ENCODE data around the gene LRCH1. TPM values are rescaled to one million over a fixed set of nuclear protein-coding genes. Genes with fewer than 3 reads are reported as not detected.

Gene LRCH1
- total RNA-seq, 1 donor from 2014 or later, result 17.0 TPM

- H3K4me3 ChIP-seq (ENCODE audit: low read depth, low read length), result no peak overlapping the region
- TF ChIP-seq CTCF (conservative IDR thresholded peaks at IDR 0.05; ENCODE audit: low read depth, low read length), result no peak
- DNase-seq (ENCODE audit: low read depth), result no peak
Observed at GRCh38 chr13:46683676-46684260, 130.8 kb downstream of the LRCH1 start.

- no peak for DNase-seq (ENCODE audit: low read depth)
- H3K4me3 ChIP-seq (ENCODE audit: low read depth, low read length), result peak overlapping the region; percentile 1
Observed at GRCh38 chr13:46684287-46685001, 131.5 kb downstream of the LRCH1 start.

DNA sequence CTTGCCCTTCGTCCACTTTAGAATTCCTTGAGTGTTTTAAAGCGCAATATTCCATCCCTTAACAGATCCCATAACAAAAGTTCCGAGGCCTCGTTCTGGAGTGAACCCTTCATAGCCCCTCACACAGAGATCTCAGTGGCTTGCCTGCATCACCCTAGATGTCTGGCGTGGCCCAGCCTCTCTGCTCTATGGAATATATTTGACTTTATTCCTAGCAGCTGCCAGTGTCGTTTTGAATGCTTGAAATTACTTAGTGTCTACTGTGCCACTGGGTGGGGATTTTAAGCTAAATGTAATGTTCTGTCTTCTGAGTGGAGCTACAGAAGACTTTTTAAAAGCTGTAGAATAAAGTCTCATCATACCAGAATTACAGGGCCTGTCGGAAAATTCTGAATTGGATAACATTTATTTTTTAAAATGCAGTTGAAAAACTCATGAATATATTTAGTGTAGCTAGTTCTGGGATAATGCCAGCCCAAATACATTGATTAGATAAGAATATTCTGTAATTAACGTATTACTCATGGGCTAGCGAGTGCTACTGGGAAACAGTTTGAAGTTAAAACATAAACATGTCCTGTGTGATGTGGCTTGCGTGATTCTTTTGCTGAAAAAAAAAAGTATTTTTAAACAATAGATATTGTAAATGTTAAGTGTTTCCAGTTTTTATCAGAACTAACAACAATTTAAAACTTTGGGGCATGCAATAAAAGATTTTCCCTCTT lies 132.2 kb downstream of the LRCH1 start:
- no peak for DNase-seq (ENCODE audit: low read depth)
- no peak for TF ChIP-seq CTCF (conservative IDR thresholded peaks at IDR 0.05; ENCODE audit: low read depth, low read length)
- H3K4me3 ChIP-seq (ENCODE audit: low read depth, low read length), result peak overlapping the region; percentile 1

More at GRCh38 chr13:46684287-46685001, 131.5 kb downstream of the LRCH1 start:
- TF ChIP-seq CTCF (conservative IDR thresholded peaks at IDR 0.05; ENCODE audit: low read depth, low read length), result peak; percentile 35

GRCh38 chr13:46686171-46686570 lies 133.2 kb downstream of the LRCH1 start:
- no peak overlapping the region for H3K4me3 ChIP-seq (ENCODE audit: low read depth, low read length)
- TF ChIP-seq CTCF (conservative IDR thresholded peaks at IDR 0.05; ENCODE audit: low read depth, low read length), result no peak
- DNase-seq (ENCODE audit: low read depth), result no peak

DNA sequence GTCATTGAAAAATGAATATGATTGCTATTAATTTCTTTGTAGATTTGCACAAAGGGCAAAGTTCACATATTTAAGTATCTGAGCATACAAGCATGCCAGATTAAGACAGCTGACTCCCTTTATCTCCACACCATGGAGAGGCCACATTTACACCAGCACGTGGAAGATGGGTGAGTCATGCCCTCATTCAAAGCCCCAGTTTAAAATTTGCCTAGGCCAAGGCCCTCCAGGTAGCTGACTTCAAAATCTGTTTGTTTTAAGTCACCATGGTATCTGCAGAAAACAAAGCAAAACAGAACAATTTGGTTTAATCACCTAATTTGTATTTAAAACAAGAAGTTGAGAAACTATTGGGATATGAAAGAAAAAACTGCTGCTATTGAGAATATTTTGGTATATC lies 134.8 kb downstream of the LRCH1 start:
- DNase-seq (ENCODE audit: low read depth), result peak; percentile 49
- no peak for TF ChIP-seq CTCF (conservative IDR thresholded peaks at IDR 0.05; ENCODE audit: low read depth, low read length)
- no peak overlapping the region for H3K4me3 ChIP-seq (ENCODE audit: low read depth, low read length)

DNA sequence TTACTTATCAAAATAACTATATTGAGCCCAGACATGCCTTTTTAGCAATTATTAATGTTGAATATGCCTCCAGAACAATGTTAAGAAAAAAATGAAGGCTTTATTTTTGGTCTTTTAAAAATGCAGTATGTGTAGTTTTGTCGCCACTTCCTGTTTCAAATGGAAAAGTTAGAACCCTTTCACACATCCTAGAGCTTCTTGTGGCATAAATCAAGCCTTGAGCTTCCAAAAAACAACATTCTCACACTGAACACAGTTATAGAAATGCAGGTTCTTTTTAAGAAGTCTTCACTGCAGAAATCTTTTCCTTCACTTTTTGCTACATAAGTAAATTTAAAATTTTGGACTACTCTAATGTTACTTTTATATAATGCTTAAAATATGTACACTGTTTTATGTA lies 135.3 kb downstream of the LRCH1 start:
- no peak overlapping the region for H3K4me3 ChIP-seq (ENCODE audit: low read depth, low read length)
- no peak for DNase-seq (ENCODE audit: low read depth)
- TF ChIP-seq CTCF (conservative IDR thresholded peaks at IDR 0.05; ENCODE audit: low read depth, low read length), result no peak

Measured in epithelial cell of proximal tubule (primary cell).